PC-3 (cell line): Measurements from ENCODE around the gene NTRK2.

Experiments used
- EZH2 ChIP-seq: fragments of 300-600 bp; sonication (generic); IDR thresholded peaks from one replicate; pipeline ENCODE4 v1.6.1; 2017; ENCODE audit warnings: antibody characterized with exemption, mild to moderate bottlenecking, low read length; ENCODE audit not compliant: unreplicated experiment
- TF ChIP-seq, protein P1 (sequence below): fragments of 300-600 bp; sonication (generic); conservative IDR thresholded peaks from 2 replicates; pipeline ENCODE4 v1.5.1; 2017; ENCODE audit warnings: antibody characterized with exemption, low read depth, mild to moderate bottlenecking, low read length

DNA sequence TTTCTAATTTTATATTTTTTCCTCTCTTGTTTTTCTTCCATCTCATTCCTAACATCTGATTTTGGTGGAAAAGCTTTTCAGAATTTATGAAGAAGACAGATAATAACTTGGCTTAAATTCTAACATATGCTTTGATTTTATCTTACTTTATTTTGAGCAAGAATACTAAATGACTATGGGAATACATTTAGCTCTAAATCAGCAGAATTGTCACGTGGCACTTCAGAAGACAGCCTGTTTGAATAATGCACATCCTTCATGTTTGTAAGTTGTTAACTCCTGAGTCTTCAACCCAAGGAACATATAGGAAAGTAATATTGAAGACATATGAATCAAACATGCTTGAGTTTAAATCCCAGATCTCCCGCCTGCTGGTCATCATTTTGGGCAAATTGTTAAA, 90.3 kb downstream of the NTRK2 start:
- TF ChIP-seq, protein P1, sequence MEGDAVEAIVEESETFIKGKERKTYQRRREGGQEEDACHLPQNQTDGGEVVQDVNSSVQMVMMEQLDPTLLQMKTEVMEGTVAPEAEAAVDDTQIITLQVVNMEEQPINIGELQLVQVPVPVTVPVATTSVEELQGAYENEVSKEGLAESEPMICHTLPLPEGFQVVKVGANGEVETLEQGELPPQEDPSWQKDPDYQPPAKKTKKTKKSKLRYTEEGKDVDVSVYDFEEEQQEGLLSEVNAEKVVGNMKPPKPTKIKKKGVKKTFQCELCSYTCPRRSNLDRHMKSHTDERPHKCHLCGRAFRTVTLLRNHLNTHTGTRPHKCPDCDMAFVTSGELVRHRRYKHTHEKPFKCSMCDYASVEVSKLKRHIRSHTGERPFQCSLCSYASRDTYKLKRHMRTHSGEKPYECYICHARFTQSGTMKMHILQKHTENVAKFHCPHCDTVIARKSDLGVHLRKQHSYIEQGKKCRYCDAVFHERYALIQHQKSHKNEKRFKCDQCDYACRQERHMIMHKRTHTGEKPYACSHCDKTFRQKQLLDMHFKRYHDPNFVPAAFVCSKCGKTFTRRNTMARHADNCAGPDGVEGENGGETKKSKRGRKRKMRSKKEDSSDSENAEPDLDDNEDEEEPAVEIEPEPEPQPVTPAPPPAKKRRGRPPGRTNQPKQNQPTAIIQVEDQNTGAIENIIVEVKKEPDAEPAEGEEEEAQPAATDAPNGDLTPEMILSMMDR: no peak
- TF ChIP-seq EZH2: no peak
